GM13976 (cell line): Measurements from ENCODE around the gene OTUD3.

Experiments
- DNase-seq: peaks from one replicate; pipeline ENCODE4 v3.0.0; 2012; ENCODE audit warnings: low spot score
- CTCF ChIP-seq: IDR thresholded peaks from 2 replicates; pipeline ENCODE4 v1.5.1; 2012; ENCODE audit warnings: borderline replicate concordance, mild to moderate bottlenecking; ENCODE audit not compliant: insufficient read depth; ENCODE audit errors: extremely low read depth, missing control alignments, control extremely low read depth
- in situ Hi-C: fragments of 300-500 bp; cut with MboI; formaldehyde crosslinking; loops from one replicate; pipeline ENCODE4 v1.12.0; 2022; ENCODE audit warnings: low sequenced_read_pairs, mixed read lengths, inconsistent platforms; ENCODE audit not compliant: unreplicated experiment

OTUD3 gene

GRCh38 chr1:19882111-19883071 lies at the start of gene OTUD3:
OTUD3 (plus strand) TSS chr1:19882395; CDS start chr1:19882514, 119 bp downstream.
- in situ Hi-C loops, result no loop called here
- peak; percentile 85 for TF ChIP-seq CTCF
- DNase-seq, result peak; percentile 98

GRCh38 chr1:19835578-19835977 lies 46.6 kb upstream of the OTUD3 start:
- no peak for TF ChIP-seq CTCF
- in situ Hi-C loops, result no loop called here

GRCh38 chr1:19837866-19838265 lies 44.3 kb upstream of the OTUD3 start:
- no peak for DNase-seq
- in situ Hi-C loops, result no loop called here
- TF ChIP-seq CTCF, result no peak

More at GRCh38 chr1:19835578-19835977, 46.6 kb upstream of the OTUD3 start:
- no peak for DNase-seq

GRCh38 chr1:19840228-19840627 lies 42.0 kb upstream of the OTUD3 start:
- in situ Hi-C loops, result no loop called here
- no peak for DNase-seq
- no peak for TF ChIP-seq CTCF

- no peak for DNase-seq
- in situ Hi-C loops, result no loop called here
- TF ChIP-seq CTCF, result no peak
Measured at GRCh38 chr1:19844731-19845495, 37.3 kb upstream of the OTUD3 start.

- in situ Hi-C loops, result no loop called here
- DNase-seq, result no peak
- TF ChIP-seq CTCF, result no peak
Measured at GRCh38 chr1:19845555-19845954, 36.6 kb upstream of the OTUD3 start.
